Thoracic aorta (tissue), 2 donors: ENCODE measurements around the gene MYH15. TPM values are rescaled to one million over a fixed set of nuclear protein-coding genes. Genes with fewer than 3 reads are reported as not detected.
A peak's percentile ranks its signal among the peaks of the same experiment; 100 is the strongest.
"Not testable (repeated sequence)": the region's sequence is repeated elsewhere in the genome, so short reads cannot be mapped to it uniquely, and the experiment has no call there.

Experiments
- ATAC-seq: fragments of 150-250 bp; one replicate; pipeline ENCODE4 v1.8.0; 2017; ENCODE audit warnings: low read depth; ENCODE audit not compliant: insufficient number of reproducible peaks, low FRiP score
- DNase-seq: peaks from one replicate; pipeline ENCODE4 v3.0.0-alpha.2; 2020; ENCODE audit warnings: low spot score
- H3K27ac ChIP-seq, 2 donors: fragments of 200-600 bp; sonication (generic); 1 replicate in 1 of 2; 2 replicates in 1 of 2; pipeline ENCODE4 v1.5.1; 2016; ENCODE audit warnings: mild to moderate bottlenecking in 2 of 2, moderate library complexity in 2 of 2
- H3K27me3 ChIP-seq: fragments of 200-600 bp; sonication (generic); replicated peaks from 2 replicates; pipeline ENCODE4 v1.6.0; 2016; ENCODE audit warnings: mild to moderate bottlenecking; ENCODE audit not compliant: insufficient read depth
- H3K36me3 ChIP-seq: fragments of 200-600 bp; sonication (generic); one replicate; pipeline ENCODE4 v1.5.1; 2016
- H3K4me1 ChIP-seq, 2 donors: fragments of 200-600 bp; sonication (generic); 1 replicate in 1 of 2; 2 replicates in 1 of 2; pipeline versions ENCODE4 v1.5.1 to v1.6.0; 2016; ENCODE audit warnings: low read depth in 2 of 2, mild to moderate bottlenecking in 1 of 2; ENCODE audit not compliant: control insufficient read depth in 1 of 2
- H3K4me3 ChIP-seq: fragments of 200-600 bp; sonication (generic); 2 replicates; pipeline ENCODE4 v1.5.1; 2016; ENCODE audit warnings: mild to moderate bottlenecking
- H3K9me3 ChIP-seq: fragments of 200-600 bp; sonication (generic); 2 replicates; pipeline ENCODE4 v1.5.1; 2016
- total RNA-seq, 2 donors: library from RNA; depleted of rRNA; stranded (reverse); fragments of >200 nt; gene quantifications; one replicate each; pipeline versions ENCODE4 v1.1.0 to v1.2.3, GENCODE V29; 2016
- TF ChIP-seq, protein P1 (sequence below): fragments of 200-600 bp; sonication (generic); IDR thresholded peaks from one replicate; pipeline ENCODE4 v1.5.1; 2019; ENCODE audit warnings: antibody characterized with exemption

Gene MYH15
- total RNA-seq, 2 donors from 2014 or later: 0.14 TPM; not detected in 1

DNA sequence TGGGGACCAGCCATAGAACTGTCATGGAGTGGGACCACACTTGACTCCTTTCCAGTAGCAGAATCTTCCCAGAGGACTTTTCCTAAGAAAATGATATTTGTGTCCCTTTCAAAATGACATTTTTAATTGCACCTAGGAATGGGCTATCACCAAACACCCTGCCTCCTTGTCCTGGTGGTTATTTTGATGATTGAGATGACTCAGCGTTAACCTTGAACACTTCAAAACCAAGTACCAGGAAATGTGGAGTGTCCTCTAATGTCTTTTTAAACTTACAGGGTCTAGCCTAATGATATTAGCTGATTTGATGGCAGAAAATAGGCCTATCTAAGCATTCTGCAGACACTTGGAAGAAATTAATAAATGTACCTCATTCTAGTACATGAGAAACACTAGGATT is 123.3 kb downstream of the MYH15 start:
- Histone ChIP-seq H3K4me1 (peaks cover 0 to 5% of the 10 kb centered on the region in 2 donors), H3K4me3 (no peak overlapping the region), H3K36me3 (no peaks in the 10 kb centered on the region), H3K9me3 (no peaks in the 10 kb centered on the region), H3K27me3 (no peaks in the 10 kb centered on the region), H3K27ac (no peak overlapping the region)
- DNase-seq: no peak
- peak; percentile 26 for ATAC-seq
- TF ChIP-seq, protein P1, sequence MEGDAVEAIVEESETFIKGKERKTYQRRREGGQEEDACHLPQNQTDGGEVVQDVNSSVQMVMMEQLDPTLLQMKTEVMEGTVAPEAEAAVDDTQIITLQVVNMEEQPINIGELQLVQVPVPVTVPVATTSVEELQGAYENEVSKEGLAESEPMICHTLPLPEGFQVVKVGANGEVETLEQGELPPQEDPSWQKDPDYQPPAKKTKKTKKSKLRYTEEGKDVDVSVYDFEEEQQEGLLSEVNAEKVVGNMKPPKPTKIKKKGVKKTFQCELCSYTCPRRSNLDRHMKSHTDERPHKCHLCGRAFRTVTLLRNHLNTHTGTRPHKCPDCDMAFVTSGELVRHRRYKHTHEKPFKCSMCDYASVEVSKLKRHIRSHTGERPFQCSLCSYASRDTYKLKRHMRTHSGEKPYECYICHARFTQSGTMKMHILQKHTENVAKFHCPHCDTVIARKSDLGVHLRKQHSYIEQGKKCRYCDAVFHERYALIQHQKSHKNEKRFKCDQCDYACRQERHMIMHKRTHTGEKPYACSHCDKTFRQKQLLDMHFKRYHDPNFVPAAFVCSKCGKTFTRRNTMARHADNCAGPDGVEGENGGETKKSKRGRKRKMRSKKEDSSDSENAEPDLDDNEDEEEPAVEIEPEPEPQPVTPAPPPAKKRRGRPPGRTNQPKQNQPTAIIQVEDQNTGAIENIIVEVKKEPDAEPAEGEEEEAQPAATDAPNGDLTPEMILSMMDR: no peak

DNA sequence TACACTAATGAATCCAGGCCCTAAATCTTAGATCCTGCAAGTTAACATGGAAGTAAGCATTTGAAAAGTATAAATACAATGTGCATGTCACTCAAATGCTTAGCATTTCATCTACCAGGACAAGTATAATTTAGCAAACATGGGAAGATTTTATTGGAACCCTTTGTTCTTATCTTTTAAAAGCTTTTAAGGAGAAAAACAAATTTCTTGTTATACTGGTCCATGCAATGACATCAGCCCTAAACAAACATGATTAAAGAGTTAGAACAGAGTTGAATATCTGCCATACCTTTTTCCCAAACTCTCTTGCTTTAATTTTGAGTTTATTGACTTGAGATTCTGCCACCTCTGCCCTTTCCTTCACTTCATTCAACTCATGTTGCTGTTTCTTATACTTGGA is 127.1 kb downstream of the MYH15 start:
- H3K9me3 ChIP-seq: no peaks in the 10 kb centered on the region
- H3K27me3 ChIP-seq: no peaks in the 10 kb centered on the region
- H3K27ac ChIP-seq: no peak overlapping the region
- DNase-seq: no peak
- TF ChIP-seq, protein P1: no peak
- no peak overlapping the region for H3K4me3 ChIP-seq
- H3K36me3 ChIP-seq: no peaks in the 10 kb centered on the region
- no peaks in the 10 kb centered on the region for H3K4me1 ChIP-seq
- no peak for ATAC-seq

DNA sequence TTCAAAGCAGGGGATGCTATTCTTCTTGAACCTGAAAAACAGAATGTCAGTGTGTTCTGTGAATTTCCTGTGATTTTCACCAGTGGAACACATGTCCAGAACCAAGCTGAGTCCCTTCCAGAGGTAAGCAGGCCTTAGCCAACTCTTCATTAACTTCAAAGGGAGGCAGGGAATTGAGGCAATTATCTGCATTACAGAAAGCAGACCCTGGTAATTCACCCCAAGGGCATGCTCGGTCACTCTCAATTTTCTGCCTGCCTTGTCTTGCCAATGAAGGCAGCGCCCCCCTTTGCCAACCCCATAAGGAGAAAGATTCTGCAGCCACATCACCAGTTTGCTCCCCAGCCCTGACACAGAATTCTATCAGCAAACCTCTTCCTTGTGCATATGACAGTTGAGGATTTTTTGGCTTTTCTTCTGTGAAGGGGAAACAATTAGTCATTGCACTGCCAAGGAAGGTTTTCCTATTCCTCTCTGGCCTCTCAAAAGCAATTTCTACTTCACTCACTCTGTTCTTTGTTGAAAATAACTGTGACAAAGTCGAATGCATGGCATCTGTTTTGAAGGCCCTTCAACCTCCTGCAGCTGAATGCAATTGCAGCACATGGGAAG is 128.8 kb downstream of the MYH15 start:
- Histone ChIP-seq H3K4me1 (no peaks in the 10 kb centered on the region), H3K4me3 (no peak overlapping the region), H3K27me3 (no peaks in the 10 kb centered on the region), H3K36me3 (no peaks in the 10 kb centered on the region), H3K9me3 (no peaks in the 10 kb centered on the region), H3K27ac (no peak overlapping the region)
- TF ChIP-seq, protein P1: no peak
- ATAC-seq: no peak
- DNase-seq: no peak

DNA sequence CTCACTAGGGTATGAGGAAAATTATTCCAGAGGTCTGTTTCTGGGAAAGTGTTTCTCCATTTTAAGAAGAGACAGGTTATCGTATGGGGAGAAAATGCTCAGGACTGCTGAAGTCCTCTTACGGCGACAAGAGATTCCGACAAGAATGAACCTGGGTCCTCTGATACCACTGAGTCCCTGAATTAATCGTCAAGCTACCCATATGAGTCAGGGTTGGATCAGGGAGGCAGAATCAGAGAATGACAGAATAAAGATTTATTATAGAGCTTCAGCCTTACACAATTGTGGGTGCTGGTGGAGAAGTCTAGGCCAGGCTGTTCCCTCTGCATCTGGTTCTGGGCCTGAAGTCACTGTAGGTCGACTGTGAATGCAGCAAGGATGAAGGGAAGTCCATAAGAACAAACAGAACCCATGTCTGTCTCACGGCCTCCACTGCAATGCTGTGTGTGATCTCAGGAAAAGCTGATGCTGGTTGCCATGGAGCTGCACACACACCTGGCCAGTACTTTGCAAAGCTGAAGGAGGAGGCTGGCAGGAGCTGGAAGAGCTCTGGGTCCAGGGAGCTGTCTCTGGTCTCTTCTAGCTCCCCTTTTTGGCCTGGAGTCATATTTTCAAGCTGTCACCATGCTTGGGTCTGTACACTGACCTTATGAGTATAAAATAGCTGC is 130.1 kb downstream of the MYH15 start:
- no peak for DNase-seq
- H3K27ac ChIP-seq: no peak overlapping the region
- ATAC-seq: no peak
- no peaks in the 10 kb centered on the region for H3K27me3 ChIP-seq
- no peaks in the 10 kb centered on the region for H3K9me3 ChIP-seq
- TF ChIP-seq, protein P1: no peak
- H3K4me1 ChIP-seq: no peaks in the 10 kb centered on the region
- no peaks in the 10 kb centered on the region for H3K36me3 ChIP-seq
- no peak overlapping the region for H3K4me3 ChIP-seq

DNA sequence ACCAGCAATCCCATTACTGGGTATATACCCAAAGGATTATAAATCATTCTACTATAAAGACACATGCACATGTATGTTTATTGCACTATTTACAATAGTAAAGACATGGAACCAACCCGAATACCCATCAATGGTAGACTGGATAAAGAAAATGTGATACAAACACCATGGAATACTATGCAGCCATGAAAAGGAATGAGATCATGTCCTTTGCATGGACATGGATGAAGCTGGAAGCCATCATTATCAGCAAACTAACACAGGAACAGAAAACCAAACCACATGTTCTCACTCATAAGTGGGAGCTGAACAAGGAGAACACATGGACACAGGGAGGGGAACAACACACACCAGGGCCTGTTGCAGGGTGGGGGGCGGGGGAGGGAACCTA is 131.4 kb downstream of the MYH15 start:
- not testable (repeated sequence) for ATAC-seq, H3K27ac ChIP-seq, H3K27me3 ChIP-seq, DNase-seq, H3K4me3 ChIP-seq, H3K4me1 ChIP-seq, H3K36me3 ChIP-seq, H3K9me3 ChIP-seq
